HCT116 (cell line): ENCODE data around the gene CRYBG2. TPM values are rescaled to one million over a fixed set of nuclear protein-coding genes. Genes with fewer than 3 reads are reported as not detected.

Experiments
- ATAC-seq: fragments of 200-7000 bp; cut with Tn5 transposase; 2 replicates; pipeline ENCODE4 v1.9.1; 2020; ENCODE audit warnings: mild to moderate bottlenecking, moderate library complexity
- BruUV-seq: library from RNA; stranded (reverse); fragments of 400-500 nt; replicated peaks from 2 replicates; lab custom pipeline; 2021; lab: Mats Ljungman, UMichigan
- CTCF ChIA-PET: fragments of 300-600 bp; sonication (Branson Sonifier 250); formaldehyde crosslinking; loops from one replicate; lab custom pipeline; 2021; ENCODE audit warnings: antibody characterized with exemption; lab: Charles Lee
- POLR2A ChIA-PET: fragments of 300-600, 350-600 bp; sonication (Branson Sonifier 250); formaldehyde crosslinking; loops from one replicate; lab custom pipeline; 2021; ENCODE audit warnings: antibody characterized with exemption; lab: Charles Lee
- RAD21 ChIA-PET, 2 experiments: fragments of 300-600 bp; sonication (Branson Sonifier 250); formaldehyde crosslinking; loops; one replicate each; lab custom pipeline; 2023; ENCODE audit warnings: low total read pairs in 2 of 2; ENCODE audit not compliant: uncharacterized antibody in 2 of 2, unreplicated experiment in 2 of 2, low non-redundant PET in 1 of 2; lab: Charles Lee
- DNase-seq: peaks from one replicate; pipeline ENCODE4 v3.0.0-alpha.2; 2010; ENCODE audit warnings: low read depth, low spot score
- H2AFZ ChIP-seq: fragments of 200-600 bp; shearing (Covaris generic), sonication (generic); 2 replicates; pipeline ENCODE4 v1.6.1; 2017; ENCODE audit warnings: low read depth, mixed run types, mixed read lengths, antibody characterized with exemption, low read length; ENCODE audit not compliant: poor library complexity, severe bottlenecking
- H3K27ac ChIP-seq: 2 replicates; pipeline ENCODE4 v1.5.1; 2012; ENCODE audit warnings: low read depth, low read length
- H3K27me3 ChIP-seq: fragments of 200-600 bp; sonication (generic); 2 replicates; pipeline ENCODE4 v1.6.1; 2016; ENCODE audit warnings: mixed run types, low read length, mixed read lengths; ENCODE audit not compliant: insufficient read depth
- H3K36me3 ChIP-seq, 2 experiments: fragments of 200-500 bp in 1 of 2; fragments of 200-600 bp in 1 of 2; sonication (Bioruptor generic) in 1 of 2; sonication (generic) in 1 of 2; 2 replicates each; pipeline versions ENCODE4 v1.5.1 to v1.6.1; 2014 to 2016; ENCODE audit warnings: low read length in 2 of 2, inconsistent platforms in 1 of 2, mixed read lengths in 1 of 2, mixed run types in 1 of 2; ENCODE audit not compliant: insufficient read depth in 2 of 2, control insufficient read depth in 1 of 2
- H3K4me1 ChIP-seq, 2 experiments: fragments of 200-600 bp in 1 of 2; sonication (generic) in 1 of 2; 2 replicates each; pipeline versions ENCODE4 v1.5.1 to v1.6.1; 2012 to 2017; ENCODE audit warnings: low read length in 2 of 2, inconsistent platforms in 1 of 2, mild to moderate bottlenecking in 1 of 2, mixed read lengths in 1 of 2, mixed run types in 1 of 2, moderate library complexity in 1 of 2; ENCODE audit not compliant: insufficient read depth in 2 of 2, control insufficient read depth in 1 of 2
- H3K4me2 ChIP-seq: fragments of 200-600 bp; sonication (generic); 2 replicates; pipeline ENCODE4 v1.6.1; 2017; ENCODE audit warnings: mixed run types, low read length, mixed read lengths
- H3K4me3 ChIP-seq, 2 experiments: fragments of 200-600 bp in 1 of 2; sonication (generic) in 1 of 2; replicated peaks in 1 of 2; 2 replicates each; pipeline ENCODE4 v1.5.1; 2011 to 2016; ENCODE audit warnings: low read length in 2 of 2, control low read depth in 1 of 2, low read depth in 1 of 2, mild to moderate bottlenecking in 1 of 2, mixed read lengths in 1 of 2, mixed run types in 1 of 2
- H3K79me2 ChIP-seq: fragments of 200-600 bp; sonication (generic); 2 replicates; pipeline ENCODE4 v1.6.1; 2017; ENCODE audit warnings: mild to moderate bottlenecking, mixed run types, low read length, moderate library complexity, mixed read lengths; ENCODE audit not compliant: insufficient read depth
- H3K9ac ChIP-seq: fragments of 200-600 bp; sonication (generic); 2 replicates; pipeline ENCODE4 v1.6.1; 2016; ENCODE audit warnings: low read length, mixed read lengths
- H3K9me2 ChIP-seq: fragments of 200-600 bp; sonication (generic), shearing (Covaris generic); 2 replicates; pipeline ENCODE4 v1.6.1; 2017; ENCODE audit warnings: mixed run types, mild to moderate bottlenecking, moderate library complexity; ENCODE audit not compliant: insufficient read depth
- H3K9me3 ChIP-seq, 2 experiments: fragments of 200-500 bp in 1 of 2; fragments of 200-600 bp in 1 of 2; sonication (Bioruptor generic) in 1 of 2; sonication (generic) in 1 of 2; 2 replicates each; pipeline ENCODE4 v1.6.1; 2014 to 2017; ENCODE audit warnings: low read length in 2 of 2, mixed read lengths in 2 of 2, inconsistent platforms in 1 of 2, low read depth in 1 of 2, mild to moderate bottlenecking in 1 of 2, mixed run types in 1 of 2, moderate library complexity in 1 of 2; ENCODE audit not compliant: control insufficient read depth in 1 of 2, insufficient read depth in 1 of 2
- H4K20me1 ChIP-seq: fragments of 200-600 bp; sonication (generic), shearing (Covaris generic); 2 replicates; pipeline ENCODE4 v1.6.1; 2017; ENCODE audit warnings: mixed run types, mild to moderate bottlenecking, moderate library complexity; ENCODE audit not compliant: insufficient read depth
- EGR1 ChIP-seq: IDR thresholded peaks from 2 replicates; pipeline ENCODE4 v1.6.1; 2012; ENCODE audit warnings: low read depth
- ELF1 ChIP-seq: IDR thresholded peaks from 2 replicates; pipeline ENCODE4 v1.6.1; 2012; ENCODE audit warnings: low read depth, borderline replicate concordance
- FOSL1 ChIP-seq: IDR thresholded peaks from 2 replicates; pipeline ENCODE4 v1.6.1; 2012; ENCODE audit warnings: low read depth
- POLR2A ChIP-seq: IDR thresholded peaks from 2 replicates; pipeline ENCODE4 v1.7.0; 2011; ENCODE audit warnings: borderline replicate concordance; ENCODE audit not compliant: insufficient read depth, insufficient read length; ENCODE audit errors: extremely low read depth
- intact Hi-C: fragments of 100-400 bp; cut with micrococcal nuclease; formaldehyde crosslinking; loops from 2 replicates; pipeline ENCODE4 v1.10.0; 2022
- total RNA-seq: library from RNA; stranded (reverse); gene quantifications from one replicate; pipeline ENCODE4 v1.2.1, GENCODE V29; 2021; ENCODE audit not compliant: unreplicated experiment
- TF ChIP-seq, protein P1 (sequence below): IDR thresholded peaks from 2 replicates; pipeline ENCODE4 v1.6.1; 2012
- TF ChIP-seq, protein P2 (sequence below): IDR thresholded peaks from 2 replicates; pipeline ENCODE4 v1.6.1; 2012
- TF ChIP-seq, protein P3 (sequence below), 3 experiments: fragments of 200-600 bp in 1 of 3; sonication (generic) in 1 of 3; IDR thresholded peaks in 2 of 3; conservative IDR thresholded peaks in 1 of 3; 2 replicates each; pipeline ENCODE4 v1.5.1; 2012 to 2017; ENCODE audit warnings: low read depth in 2 of 3, low read length in 2 of 3, antibody characterized with exemption in 1 of 3, borderline replicate concordance in 1 of 3, control low read depth in 1 of 3, mild to moderate bottlenecking in 1 of 3, mixed read lengths in 1 of 3, mixed run types in 1 of 3, moderate library complexity in 1 of 3; ENCODE audit not compliant: insufficient read depth in 1 of 3

CRYBG2 gene
- total RNA-seq, 1 experiment from 2014 or later = 10.5 TPM

DNA sequence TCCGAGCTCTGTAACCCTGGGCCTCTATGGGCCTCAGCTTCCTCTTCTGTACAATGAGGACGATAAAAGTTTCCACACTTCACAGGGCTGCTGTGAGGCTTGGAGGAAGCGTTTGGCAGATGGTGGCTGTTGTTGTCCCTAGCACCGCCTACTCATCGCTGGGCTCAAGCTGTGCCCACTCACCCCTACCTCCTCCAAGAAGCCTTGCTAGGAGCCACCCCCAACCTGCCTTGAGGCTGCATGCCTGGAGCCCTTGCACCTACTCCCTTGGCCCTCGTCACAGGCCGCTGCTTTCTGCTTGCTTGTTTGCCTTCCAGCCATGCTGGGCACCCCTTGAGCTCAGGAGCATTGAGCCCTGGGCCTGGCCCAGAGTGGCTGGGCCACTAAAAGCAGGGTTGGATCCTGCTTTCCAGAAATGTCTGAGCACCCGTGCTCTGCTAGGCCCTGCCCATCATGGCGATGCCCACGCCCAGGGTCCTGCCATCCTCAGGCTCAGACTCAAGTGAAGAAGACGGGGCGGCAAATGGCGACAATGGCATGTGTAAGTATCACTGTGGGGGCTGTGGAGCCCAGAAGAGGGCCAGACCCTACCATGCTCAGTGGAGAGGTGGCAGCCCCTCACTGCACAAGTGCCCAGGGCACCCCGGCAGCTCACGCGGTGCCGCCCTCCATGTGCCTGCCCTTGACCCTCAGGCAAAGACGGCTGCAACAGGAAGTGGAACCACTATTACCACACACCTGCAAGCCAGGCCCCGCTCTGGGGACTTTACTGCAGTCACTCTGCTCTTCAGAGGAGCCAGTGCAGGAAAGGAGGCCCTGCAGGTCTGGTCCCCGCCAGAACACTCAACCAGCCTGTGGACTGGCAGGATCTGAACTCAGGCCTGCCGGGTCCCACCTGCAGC lies 64.5 kb downstream of the CRYBG2 start:
- no TSS peak for BruUV-seq
- no peak overlapping the region for H3K4me2 ChIP-seq
- no peaks in the 10 kb centered on the region for H3K27me3 ChIP-seq
- no peaks in the 10 kb centered on the region for H3K36me3 ChIP-seq
- no peak overlapping the region for H3K27ac ChIP-seq
- H3K9me2 ChIP-seq = no peaks in the 10 kb centered on the region
- intact Hi-C loops = no loop called here
- no peaks in the 10 kb centered on the region for H3K79me2 ChIP-seq
- H3K9me3 ChIP-seq = no peaks in the 10 kb centered on the region
- POLR2A ChIA-PET = no interaction called here
- RAD21 ChIA-PET = no interaction called here
- no peak overlapping the region for H3K9ac ChIP-seq
- H3K4me1 ChIP-seq = peaks cover 14 to 25% of the 10 kb centered on the region in 2 experiments
- CTCF ChIA-PET = interaction anchor here (2.3 kb wide), 1 partner anchor 128 kb away, joined by 7 read pairs; no protein-coding TSS in a partner anchor
- H3K4me3 ChIP-seq = no peak overlapping the region
- ATAC-seq (no peak), DNase-seq (no peak)
- no peak overlapping the region for H2AFZ ChIP-seq
- no peak for TF ChIP-seq FOSL1
- TF ChIP-seq, protein P1, sequence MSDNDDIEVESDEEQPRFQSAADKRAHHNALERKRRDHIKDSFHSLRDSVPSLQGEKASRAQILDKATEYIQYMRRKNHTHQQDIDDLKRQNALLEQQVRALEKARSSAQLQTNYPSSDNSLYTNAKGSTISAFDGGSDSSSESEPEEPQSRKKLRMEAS = no peak
- no peak for TF ChIP-seq POLR2A
- no peaks in the 10 kb centered on the region for H4K20me1 ChIP-seq

DNA sequence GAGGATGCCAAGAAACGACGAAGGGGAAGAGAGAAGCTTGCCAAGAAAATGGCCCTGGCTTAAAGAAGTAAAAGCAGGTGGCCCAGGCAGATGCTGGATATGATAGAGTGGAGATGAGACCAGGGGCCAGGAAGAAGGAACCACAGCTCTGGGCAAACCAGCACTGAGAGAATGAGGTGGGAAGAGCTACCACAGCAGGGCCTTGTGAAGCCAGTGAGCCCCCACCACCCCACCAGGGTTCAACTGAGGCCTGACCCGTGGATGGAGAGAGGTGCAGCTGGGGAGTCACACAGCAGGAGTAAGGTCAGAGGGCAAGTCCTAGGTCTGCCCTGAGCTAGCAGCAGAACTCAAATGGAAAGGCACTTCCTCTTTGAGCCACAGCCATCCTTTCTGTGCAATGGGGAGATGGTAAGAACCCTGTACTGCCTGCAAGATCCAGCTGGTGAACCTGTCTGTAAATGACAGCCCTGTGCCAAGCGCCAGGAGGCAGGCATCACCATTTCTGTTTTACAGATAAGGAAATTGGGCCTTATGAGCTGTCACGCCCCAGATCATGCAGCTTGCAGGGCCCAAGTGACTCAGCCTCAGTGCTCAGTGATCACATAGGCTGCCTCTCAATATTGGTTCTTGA lies 65.5 kb downstream of the CRYBG2 start:
- H3K9me2 ChIP-seq = no peaks in the 10 kb centered on the region
- H3K27ac ChIP-seq = no peak overlapping the region
- TF ChIP-seq, protein P1 = no peak
- TF ChIP-seq, protein P2, sequence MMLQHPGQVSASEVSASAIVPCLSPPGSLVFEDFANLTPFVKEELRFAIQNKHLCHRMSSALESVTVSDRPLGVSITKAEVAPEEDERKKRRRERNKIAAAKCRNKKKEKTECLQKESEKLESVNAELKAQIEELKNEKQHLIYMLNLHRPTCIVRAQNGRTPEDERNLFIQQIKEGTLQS = no peak
- TF ChIP-seq ELF1 (no peak), EGR1 (no peak)
- TF ChIP-seq, protein P3, sequence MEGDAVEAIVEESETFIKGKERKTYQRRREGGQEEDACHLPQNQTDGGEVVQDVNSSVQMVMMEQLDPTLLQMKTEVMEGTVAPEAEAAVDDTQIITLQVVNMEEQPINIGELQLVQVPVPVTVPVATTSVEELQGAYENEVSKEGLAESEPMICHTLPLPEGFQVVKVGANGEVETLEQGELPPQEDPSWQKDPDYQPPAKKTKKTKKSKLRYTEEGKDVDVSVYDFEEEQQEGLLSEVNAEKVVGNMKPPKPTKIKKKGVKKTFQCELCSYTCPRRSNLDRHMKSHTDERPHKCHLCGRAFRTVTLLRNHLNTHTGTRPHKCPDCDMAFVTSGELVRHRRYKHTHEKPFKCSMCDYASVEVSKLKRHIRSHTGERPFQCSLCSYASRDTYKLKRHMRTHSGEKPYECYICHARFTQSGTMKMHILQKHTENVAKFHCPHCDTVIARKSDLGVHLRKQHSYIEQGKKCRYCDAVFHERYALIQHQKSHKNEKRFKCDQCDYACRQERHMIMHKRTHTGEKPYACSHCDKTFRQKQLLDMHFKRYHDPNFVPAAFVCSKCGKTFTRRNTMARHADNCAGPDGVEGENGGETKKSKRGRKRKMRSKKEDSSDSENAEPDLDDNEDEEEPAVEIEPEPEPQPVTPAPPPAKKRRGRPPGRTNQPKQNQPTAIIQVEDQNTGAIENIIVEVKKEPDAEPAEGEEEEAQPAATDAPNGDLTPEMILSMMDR (IDR thresholded peaks at IDR 0.05 in 2 of 3, conservative IDR thresholded peaks at IDR 0.05 in 1 of 3; ENCODE audit: borderline replicate concordance in 1 of 3, insufficient read depth in 1 of 3, low read depth in 2 of 3, low read length in 2 of 3) = no peak
- intact Hi-C loops = no loop called here
- ChIA-PET CTCF (interaction anchor here (0.9 to 2.3 kb wide), 3 partner anchors 14 to 129 kb away, joined by 3 to 7 read pairs (median 5); no protein-coding TSS in a partner anchor), RAD21 (no interaction called here), POLR2A (no interaction called here)
- H3K4me1 ChIP-seq = peaks cover 22 to 35% of the 10 kb centered on the region in 2 experiments
- no peaks in the 10 kb centered on the region for H3K36me3 ChIP-seq
- H3K9ac ChIP-seq = no peak overlapping the region
- H3K79me2 ChIP-seq = no peaks in the 10 kb centered on the region
- H3K4me3 ChIP-seq = no peak overlapping the region
- no peak overlapping the region for H3K4me2 ChIP-seq
- no peak overlapping the region for H2AFZ ChIP-seq
- ATAC-seq (no peak), DNase-seq (no peak)
- no peaks in the 10 kb centered on the region for H3K27me3 ChIP-seq
- no TSS peak for BruUV-seq
- H3K9me3 ChIP-seq = no peaks in the 10 kb centered on the region
- no peaks in the 10 kb centered on the region for H4K20me1 ChIP-seq
